DMS153 (cell line): Measurements from ENCODE around the gene NDST3.

Experiments used
- DNase-seq: peaks from one replicate; lab custom pipeline; 2025; lab: John Stamatoyannopoulos, UW

Gene NDST3

DNA sequence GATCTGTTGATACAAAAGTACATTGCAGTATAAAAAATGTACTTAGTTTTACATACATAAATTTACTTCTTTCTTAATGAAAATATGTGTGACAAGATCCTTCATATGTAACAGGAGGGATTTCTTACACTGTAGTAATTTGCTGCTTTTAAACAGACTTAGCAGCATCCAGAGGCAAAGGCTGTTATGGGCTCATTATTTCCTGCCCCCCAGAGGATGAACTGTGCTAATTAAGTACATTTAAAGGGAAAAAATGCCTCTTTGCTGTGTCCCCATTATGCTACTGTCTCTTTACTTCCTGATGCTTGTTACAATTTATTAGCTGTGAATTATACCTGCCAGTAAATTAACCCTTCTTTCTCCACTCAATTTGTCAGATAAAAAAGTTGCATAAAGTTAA is 47.1 kb downstream of the NDST3 start:
- DNase-seq: no peak

DNA sequence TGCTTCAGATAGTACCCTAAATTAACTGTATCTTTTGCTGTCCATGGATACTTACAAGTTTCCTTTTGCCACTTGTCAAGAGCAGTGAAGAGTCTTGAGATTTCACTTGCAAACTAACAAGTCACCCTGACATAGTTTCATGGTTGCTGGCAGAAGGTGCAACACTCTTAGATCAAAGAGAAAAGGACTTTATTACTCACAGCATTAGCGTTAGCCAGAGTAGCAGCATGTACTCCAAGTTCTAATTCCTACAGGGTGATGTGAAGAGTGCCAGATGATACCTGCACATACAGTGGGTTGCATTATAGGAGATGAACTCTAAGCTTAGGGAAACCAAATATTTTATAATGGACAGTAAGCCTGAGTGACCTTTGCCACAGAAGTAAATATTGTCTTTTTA is 47.9 kb downstream of the NDST3 start:
- no peak for DNase-seq

DNA sequence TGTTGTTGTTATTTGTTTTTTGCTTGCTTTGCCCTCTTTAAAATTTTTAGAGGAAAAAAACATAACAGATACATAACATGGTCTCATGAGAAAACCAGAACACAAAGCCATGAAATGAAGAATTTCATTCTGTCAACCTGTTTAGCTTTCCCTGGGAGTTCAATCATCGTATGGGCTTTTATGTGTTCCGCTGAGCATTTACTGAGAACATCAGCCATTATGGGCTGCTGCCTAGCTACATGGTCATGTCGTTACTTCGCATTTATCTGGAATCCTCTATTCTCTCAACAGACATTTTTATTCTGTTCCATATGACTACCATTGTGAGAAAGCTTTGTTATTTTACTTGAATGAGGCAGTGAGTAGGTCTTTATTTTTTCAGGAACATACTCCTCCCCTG is 51.4 kb downstream of the NDST3 start:
- no peak for DNase-seq

DNA sequence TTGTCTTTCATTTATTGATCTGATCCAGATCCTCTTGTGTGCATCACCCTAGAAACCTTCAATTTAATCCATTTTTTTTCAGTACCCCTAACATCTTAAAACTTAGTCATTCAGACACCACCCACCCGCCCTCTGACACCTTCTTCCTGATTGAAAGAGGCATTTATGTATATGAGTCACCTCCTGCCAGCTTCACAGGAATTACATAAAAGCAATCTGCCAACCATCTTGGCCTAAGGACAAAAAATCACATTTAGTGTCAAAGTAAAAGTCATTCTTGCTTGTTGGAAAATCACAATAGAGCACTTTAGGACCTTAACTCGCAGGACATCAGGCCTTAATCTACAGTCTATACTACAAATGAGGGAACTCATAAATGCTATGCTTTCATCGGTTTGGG is 52.1 kb downstream of the NDST3 start:
- DNase-seq: no peak

GRCh38 chr4:118087366-118087765 is 53.1 kb downstream of the NDST3 start:
- DNase-seq: no peak

GRCh38 chr4:118099106-118099505 is 64.8 kb downstream of the NDST3 start:
- no peak for DNase-seq

GRCh38 chr4:118102195-118102594 is 67.9 kb downstream of the NDST3 start:
- no peak for DNase-seq

DNA sequence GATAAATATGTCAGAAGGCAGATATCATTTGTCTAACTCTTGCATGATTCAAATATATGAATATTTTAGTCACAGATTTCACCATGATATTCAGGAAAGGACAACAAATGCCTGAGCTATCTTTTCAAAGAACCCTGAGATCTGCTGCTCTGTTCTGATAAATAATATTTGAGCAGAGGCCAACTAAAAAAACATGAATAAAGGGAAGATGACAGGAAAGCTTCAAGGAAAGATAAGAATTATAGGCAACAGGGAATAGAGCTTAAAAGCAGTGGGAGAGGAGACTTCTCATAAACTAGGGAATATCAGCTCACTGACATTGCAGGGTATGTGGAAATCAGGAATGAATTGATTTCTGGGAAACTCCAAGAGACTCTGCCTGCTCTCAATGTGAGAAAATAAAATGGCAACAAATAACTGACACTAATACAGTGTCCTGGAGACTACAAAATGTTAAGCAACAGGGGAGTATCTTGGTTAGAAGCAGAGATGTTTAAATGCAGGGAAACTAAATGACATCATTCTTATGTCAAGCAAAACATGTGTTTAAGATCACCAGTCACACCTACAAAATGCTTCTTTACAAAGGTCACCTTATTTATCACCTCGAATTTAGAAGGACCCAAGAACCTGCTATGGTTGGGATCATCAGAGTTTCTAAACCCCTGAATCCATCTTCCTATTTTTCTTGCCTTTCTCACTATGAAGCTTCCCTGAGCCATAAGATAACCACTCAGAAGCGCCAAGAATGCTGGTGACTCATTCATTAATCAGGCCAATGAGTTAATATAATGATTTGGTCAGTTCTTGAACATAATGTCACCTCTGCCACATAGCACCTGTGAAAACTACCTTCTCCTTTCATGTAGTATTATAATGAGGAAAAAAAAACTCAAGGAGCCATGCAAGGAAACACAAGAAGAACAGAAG is 78.1 kb downstream of the NDST3 start:
- DNase-seq: no peak

DNA sequence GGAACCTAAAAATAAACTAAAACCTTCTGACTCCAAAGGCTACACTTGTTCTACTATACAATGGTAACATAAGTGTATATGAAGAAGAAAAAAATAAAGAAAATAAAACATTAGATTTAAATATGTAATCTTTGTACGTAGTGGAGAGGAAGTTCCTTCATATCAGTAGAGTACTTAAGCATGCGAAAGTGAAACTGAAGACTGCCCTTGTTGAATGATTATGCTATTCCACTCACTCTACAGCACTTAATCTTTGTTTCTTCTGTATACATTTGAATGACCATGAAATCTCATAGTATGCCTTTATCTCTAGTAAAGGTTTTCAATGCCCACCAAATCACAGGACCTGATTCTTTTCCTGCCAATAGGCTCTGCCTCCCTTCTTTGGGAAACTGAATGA is 78.9 kb downstream of the NDST3 start:
- DNase-seq: no peak

DNA sequence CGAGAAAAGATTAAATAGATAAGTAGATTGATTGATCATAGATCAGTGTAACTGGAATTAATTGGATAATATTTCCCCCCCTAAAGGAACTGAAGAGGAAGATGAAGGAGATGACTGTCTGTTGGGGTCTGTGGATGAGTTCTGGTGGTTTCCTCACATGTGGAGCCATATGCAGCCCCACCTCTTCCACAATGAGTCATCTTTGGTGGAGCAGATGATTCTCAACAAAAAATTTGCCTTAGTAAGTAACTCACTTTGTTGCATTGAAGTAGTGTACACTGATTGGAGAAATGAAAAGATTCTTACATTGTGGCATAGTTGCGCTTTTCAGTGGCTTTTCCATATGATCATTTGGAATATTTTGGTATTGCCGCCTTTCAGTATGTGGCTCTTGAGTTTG is 80.4 kb downstream of the NDST3 start:
- no peak for DNase-seq

- no peak for DNase-seq
Observed at GRCh38 chr4:118120120-118120760, 86.0 kb downstream of the NDST3 start.

GRCh38 chr4:118124997-118125396 is 90.7 kb downstream of the NDST3 start:
- no peak for DNase-seq

- DNase-seq: no peak
Observed at GRCh38 chr4:118139241-118139640, 105.0 kb downstream of the NDST3 start.

DNA sequence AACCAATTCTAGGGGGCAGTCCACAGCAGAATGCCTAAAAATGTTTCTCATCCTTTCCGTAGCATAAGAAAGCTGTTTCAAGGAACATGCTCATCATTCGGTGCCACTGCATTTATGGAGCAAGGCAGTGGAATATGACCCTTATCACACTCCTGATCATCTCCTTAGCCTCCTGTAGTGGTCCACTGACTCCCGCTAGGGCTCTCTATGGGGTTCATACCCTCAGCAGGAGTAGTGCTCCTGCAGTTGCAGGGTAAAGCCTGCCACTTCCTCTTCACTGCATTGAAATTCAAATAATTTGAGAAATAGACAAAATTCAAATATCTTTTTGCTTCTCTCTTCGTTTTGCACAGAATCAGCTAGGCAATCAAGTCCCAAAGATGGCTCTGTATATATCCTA is 107.0 kb downstream of the NDST3 start:
- no peak for DNase-seq

DNA sequence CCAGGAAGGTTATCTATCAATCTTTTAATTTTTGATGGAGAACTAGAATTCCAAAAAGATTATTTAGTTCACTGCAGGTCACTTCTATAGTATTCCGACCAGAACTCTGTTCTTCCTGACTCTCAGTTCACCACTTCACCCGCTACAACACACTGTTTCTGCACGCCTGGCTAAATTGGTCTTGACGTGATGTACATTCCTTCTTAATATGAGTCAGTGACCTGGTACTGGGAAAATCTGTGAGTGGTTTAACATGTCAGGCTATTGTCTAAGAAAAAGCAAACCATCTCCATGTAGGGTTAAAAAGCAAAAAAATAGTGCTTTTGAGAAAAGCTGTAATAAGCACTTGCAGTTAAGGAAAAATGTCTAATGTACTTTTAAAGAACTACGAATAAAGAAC is 120.4 kb downstream of the NDST3 start:
- DNase-seq: no peak

DNA sequence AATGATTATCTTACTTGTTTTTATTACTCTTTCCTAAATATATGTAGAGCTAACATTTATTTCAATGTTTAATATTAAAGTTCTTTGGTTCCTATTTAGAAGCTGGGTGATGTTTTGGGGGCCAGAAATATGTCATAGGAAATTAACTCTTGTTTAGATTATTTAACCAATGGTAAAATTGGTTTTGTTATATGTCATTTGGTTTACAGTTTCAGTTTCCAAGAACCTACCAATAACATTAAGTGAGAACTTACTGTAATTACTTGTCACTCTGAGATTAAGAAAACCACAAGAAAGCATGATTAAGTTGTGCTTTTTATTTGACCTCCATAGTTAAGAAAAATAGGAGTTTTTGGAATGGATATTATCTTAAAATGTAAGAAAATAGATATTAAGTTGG is 121.2 kb downstream of the NDST3 start:
- DNase-seq: no peak

DNA sequence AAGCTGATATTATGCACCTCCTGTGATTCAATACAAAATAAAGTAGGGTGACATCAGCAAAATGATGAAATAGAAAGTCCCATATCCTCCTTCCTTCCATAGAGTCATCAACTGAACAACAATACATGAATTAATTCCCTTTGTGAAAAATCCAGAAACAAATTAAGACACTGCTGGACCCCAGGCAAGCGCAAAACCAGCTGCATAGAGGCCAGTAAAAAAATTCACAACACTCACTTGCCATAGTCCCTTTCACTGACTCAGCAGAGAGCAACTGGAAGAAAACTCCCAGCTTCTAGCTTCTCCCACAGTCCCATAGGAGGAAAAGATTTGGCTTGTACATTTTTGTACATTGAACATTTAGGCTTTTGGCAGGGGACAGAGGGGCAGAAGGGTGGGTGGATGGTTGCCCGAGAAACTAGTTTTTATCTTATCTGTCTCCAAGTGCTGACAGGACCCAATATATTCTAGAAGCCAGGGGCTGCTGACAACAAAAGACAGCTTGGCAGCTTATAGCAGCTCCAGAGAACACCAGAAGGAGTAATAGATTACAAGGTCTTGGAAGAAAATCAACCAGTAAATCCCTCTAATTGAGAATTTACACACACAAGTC is 124.6 kb downstream of the NDST3 start:
- DNase-seq: no peak

GRCh38 chr4:118167306-118167705 is 133.0 kb downstream of the NDST3 start:
- DNase-seq: no peak

DNA sequence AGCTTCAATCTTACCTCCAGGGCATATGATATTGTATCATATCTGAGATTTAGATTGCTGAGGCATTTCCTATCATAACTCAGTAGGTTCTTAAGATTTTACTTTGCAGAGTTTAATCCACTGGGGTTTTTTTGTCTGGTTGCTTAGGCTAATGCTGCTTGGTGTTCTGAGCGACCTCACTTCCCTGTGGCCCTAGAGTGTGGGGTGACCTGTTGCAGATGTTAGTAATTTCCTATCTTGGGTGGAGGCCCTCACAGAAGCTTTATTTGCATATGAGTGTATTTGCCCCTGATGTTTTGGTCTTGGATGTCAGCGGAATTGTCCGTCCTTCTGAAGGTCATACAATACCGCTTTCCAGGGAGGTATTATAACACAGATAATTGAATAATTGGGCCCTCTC is 137.1 kb downstream of the NDST3 start:
- DNase-seq: no peak

- no peak for DNase-seq
Observed at GRCh38 chr4:118173126-118173525, 138.8 kb downstream of the NDST3 start.

DNA sequence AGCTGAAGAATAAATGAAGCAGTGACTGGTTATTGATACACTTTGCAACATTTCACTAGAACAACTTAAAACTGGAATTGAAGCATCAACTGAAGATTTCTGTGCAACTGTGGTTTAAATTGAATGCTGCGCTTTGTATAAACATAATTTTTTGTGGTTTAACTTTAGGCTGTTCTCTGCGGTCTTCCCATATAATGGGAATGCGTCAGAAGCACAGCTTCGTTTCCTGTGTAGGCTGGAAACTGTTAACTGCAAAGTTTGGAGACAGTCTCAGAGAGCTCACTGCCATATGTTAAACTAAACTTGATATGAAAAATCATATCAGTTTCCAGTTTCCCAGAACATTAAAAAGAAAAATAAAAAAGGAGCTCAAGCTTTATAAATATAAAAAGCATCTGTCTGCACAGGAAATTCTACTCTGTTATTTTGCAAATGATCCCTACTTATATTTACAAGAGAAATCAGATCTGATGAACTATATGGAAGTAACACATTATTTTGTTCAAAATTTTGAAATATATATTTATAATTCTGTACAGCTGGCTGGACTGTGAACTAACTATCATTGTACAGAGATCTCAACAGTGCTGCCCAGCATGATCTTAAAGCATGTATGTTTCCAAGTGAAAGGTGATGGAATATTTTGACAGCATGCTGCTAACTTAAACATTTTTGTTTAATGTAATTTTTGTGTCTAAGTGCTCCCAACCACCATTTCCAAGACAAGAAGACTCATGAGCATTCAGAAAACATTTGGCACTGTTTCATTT is 139.9 kb downstream of the NDST3 start:
- DNase-seq: no peak

DNA sequence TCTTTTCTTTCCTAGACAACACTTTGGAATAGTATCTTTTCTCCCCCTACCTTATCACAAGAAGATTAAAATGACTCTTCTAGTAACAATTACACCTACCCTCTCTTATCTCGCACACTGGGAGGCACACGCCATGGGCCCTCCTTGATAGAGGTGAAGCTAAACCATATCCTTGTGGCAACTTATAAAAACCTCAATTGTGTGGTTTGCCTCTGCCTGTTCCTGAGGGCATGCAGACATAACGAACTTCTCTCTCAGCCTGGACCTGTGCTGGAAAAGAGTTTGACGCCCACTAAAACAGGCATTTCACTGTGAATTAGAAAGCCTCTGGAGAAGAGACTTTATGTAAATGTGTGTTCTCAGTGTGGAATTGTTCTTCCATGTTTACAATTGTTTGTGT is 141.2 kb downstream of the NDST3 start:
- no peak for DNase-seq
